Loucy (cell line): Measurements from ENCODE around the gene BTD.

Experiments used
- H2AFZ ChIP-seq: fragments of 200-600 bp; sonication (generic); 2 replicates; pipeline ENCODE4 v1.6.0; 2016; ENCODE audit warnings: antibody characterized with exemption, mild to moderate bottlenecking, low read length, moderate library complexity
- H3F3A ChIP-seq: fragments of 200-600 bp; 2 replicates; pipeline ENCODE4 v1.6.0; 2016; ENCODE audit warnings: antibody characterized with exemption, low read depth, mild to moderate bottlenecking
- H3K27me3 ChIP-seq: fragments of 200-600 bp; sonication (generic); 2 replicates; pipeline ENCODE4 v1.6.1; 2014; ENCODE audit warnings: low read length, mild to moderate bottlenecking; ENCODE audit not compliant: insufficient read depth, poor library complexity, severe bottlenecking
- H3K36me3 ChIP-seq: fragments of 200-600 bp; sonication (generic); 2 replicates; pipeline ENCODE4 v1.6.1; 2016; ENCODE audit warnings: low read length; ENCODE audit not compliant: insufficient read depth
- H3K4me1 ChIP-seq: fragments of 200-600 bp; sonication (generic); 2 replicates; pipeline ENCODE4 v1.5.1; 2014; ENCODE audit warnings: low read length, mild to moderate bottlenecking; ENCODE audit not compliant: insufficient read depth, poor library complexity, severe bottlenecking
- H3K4me2 ChIP-seq: fragments of 200-600 bp; sonication (generic); 2 replicates; pipeline ENCODE4 v1.6.0; 2014; ENCODE audit warnings: antibody characterized with exemption, low read length, low read depth, mild to moderate bottlenecking; ENCODE audit not compliant: poor library complexity, severe bottlenecking
- H3K4me3 ChIP-seq: fragments of 200-600 bp; sonication (generic); 2 replicates; pipeline ENCODE4 v1.5.1; 2014; ENCODE audit warnings: low read length, mild to moderate bottlenecking, mixed read lengths; ENCODE audit not compliant: poor library complexity, severe bottlenecking
- H3K79me2 ChIP-seq: fragments of 200-600 bp; sonication (generic); 2 replicates; pipeline ENCODE4 v1.6.1; 2014; ENCODE audit warnings: low read length; ENCODE audit not compliant: insufficient read depth
- H3K9ac ChIP-seq: fragments of 200-600 bp; sonication (generic); 2 replicates; pipeline ENCODE4 v1.6.0; 2014; ENCODE audit warnings: mild to moderate bottlenecking, low read depth, low read length, moderate library complexity; ENCODE audit not compliant: poor library complexity, severe bottlenecking
- H3K9me2 ChIP-seq: fragments of 200-600 bp; sonication (generic); replicated peaks from 2 replicates; pipeline ENCODE4 v1.6.1; 2016; ENCODE audit warnings: low read depth, low read length, mixed read lengths
- H3K9me3 ChIP-seq: fragments of 200-600 bp; sonication (generic); 2 replicates; pipeline ENCODE4 v1.6.1; 2014; ENCODE audit warnings: mild to moderate bottlenecking, antibody characterized with exemption, low read length, low read depth; ENCODE audit not compliant: insufficient read depth
- H4K20me1 ChIP-seq: fragments of 200-600 bp; sonication (generic); 2 replicates; pipeline ENCODE4 v1.6.0; 2014; ENCODE audit warnings: antibody characterized with exemption, low read length, mild to moderate bottlenecking; ENCODE audit not compliant: insufficient read depth, poor library complexity, severe bottlenecking
- EZH2phosphoT487 ChIP-seq: fragments of 200-600 bp; IDR thresholded peaks from 2 replicates; pipeline ENCODE4 v1.6.1; 2018; ENCODE audit warnings: antibody characterized with exemption, mild to moderate bottlenecking, moderate library complexity, borderline replicate concordance
- TF ChIP-seq, protein P1 (sequence below): fragments of 200-600 bp; sonication (generic); conservative IDR thresholded peaks from 2 replicates; pipeline ENCODE4 v1.5.1; 2014; ENCODE audit warnings: mild to moderate bottlenecking, antibody characterized with exemption, low read length

The BTD gene

DNA sequence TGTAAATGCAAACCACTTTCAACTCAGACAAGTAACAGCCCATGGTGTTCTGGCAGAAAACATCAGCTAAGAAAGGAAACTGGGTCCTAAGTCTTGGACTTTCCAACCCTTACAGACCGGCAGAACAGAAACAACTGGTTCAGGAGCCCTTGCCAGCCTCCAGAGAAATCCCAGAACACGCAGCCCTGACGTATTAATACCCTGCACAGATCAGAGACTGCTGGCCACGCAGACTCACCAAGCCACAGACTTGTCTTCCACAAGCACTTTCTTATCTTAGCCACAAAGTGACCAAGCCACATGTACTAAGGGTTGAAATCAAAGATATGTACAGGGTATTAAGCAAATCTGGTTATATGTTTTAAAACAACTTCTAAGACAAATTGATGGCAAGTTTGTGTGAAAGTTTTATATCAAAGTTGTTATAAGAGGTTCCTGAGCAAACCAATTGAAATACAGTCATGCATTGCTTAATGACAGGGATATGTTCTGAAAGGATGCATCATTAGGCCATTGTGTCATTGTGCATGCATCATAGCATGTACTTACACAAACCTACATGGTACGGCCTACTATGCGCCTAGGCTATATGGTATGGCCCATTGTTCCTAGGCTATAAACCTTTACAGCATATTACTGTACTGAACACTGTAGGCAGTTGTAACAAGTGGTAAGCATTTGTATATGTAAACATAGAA lies 36.8 kb downstream of the BTD start:
- no peaks in the 10 kb centered on the region for H3K36me3 ChIP-seq

DNA sequence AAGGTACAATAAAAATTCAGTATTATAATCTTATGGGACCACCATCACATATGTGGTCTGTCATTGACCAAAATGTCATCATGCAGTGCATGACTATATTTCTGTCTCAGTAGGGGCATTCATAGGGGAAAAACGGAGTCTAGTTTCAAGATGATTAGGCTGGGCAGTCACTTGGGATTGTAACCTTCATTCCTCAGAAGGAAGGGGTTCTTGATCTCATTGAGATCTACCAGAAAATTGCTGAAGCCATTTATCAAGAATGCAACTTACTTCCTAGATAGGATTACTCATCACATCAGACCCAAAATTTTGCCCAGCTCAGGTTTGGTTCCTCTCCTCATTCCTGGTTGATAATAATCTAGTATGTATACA lies 37.3 kb downstream of the BTD start:
- Histone ChIP-seq H3K4me1 (peaks cover 7% of the 10 kb centered on the region), H3K9me3 (no peaks in the 10 kb centered on the region), H3K4me2 (no peak overlapping the region), H3K79me2 (no peaks in the 10 kb centered on the region), H3F3A (no peaks in the 10 kb centered on the region), H3K9ac (no peak overlapping the region), H4K20me1 (no peaks in the 10 kb centered on the region), H2AFZ (no peak overlapping the region), H3K9me2 (no peaks in the 10 kb centered on the region), H3K27me3 (no peaks in the 10 kb centered on the region), H3K4me3 (no peak overlapping the region), H3K36me3 (no peaks in the 10 kb centered on the region)
- TF ChIP-seq, protein P1, sequence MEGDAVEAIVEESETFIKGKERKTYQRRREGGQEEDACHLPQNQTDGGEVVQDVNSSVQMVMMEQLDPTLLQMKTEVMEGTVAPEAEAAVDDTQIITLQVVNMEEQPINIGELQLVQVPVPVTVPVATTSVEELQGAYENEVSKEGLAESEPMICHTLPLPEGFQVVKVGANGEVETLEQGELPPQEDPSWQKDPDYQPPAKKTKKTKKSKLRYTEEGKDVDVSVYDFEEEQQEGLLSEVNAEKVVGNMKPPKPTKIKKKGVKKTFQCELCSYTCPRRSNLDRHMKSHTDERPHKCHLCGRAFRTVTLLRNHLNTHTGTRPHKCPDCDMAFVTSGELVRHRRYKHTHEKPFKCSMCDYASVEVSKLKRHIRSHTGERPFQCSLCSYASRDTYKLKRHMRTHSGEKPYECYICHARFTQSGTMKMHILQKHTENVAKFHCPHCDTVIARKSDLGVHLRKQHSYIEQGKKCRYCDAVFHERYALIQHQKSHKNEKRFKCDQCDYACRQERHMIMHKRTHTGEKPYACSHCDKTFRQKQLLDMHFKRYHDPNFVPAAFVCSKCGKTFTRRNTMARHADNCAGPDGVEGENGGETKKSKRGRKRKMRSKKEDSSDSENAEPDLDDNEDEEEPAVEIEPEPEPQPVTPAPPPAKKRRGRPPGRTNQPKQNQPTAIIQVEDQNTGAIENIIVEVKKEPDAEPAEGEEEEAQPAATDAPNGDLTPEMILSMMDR = no peak
- no peak for TF ChIP-seq EZH2phosphoT487

More for the DNA sequence above, 36.8 kb downstream of the BTD start:
- no peaks in the 10 kb centered on the region for H3K27me3 ChIP-seq
- H4K20me1 ChIP-seq = no peaks in the 10 kb centered on the region
- H3K4me1 ChIP-seq = peaks cover 7% of the 10 kb centered on the region
- no peak for TF ChIP-seq EZH2phosphoT487
- TF ChIP-seq, protein P1 = no peak
- no peaks in the 10 kb centered on the region for H3K9me2 ChIP-seq
- H3F3A ChIP-seq = no peaks in the 10 kb centered on the region
- no peak overlapping the region for H3K4me2 ChIP-seq
- H2AFZ ChIP-seq = no peak overlapping the region
- no peaks in the 10 kb centered on the region for H3K9me3 ChIP-seq
- no peaks in the 10 kb centered on the region for H3K79me2 ChIP-seq
- H3K9ac ChIP-seq = no peak overlapping the region
- no peak overlapping the region for H3K4me3 ChIP-seq

DNA sequence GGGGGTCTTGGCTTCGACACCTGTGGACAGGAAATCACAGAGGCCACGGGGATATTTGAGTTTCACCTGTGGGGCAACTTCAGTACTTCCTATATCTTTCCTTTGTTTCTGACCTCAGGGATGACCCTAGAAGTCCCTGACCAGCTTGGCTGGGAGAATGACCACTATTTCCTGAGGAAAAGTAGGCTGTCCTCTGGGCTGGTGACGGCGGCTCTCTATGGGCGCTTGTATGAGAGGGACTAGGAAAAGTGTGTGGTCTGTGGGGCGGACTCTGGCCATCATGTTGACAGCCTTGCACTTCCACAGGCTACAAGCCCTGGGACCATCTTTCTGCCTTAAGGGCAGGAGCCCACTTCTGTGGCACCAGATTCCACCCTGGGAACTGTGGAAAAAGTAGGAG lies 43.7 kb downstream of the BTD start:
- Histone ChIP-seq H3K9me2 (no peaks in the 10 kb centered on the region), H2AFZ (no peak overlapping the region), H3K4me1 (peaks cover 20% of the 10 kb centered on the region), H3K4me2 (no peak overlapping the region), H3K36me3 (no peaks in the 10 kb centered on the region), H3K27me3 (peaks cover 30% of the 10 kb centered on the region), H3K9ac (no peak overlapping the region), H4K20me1 (peaks cover 9% of the 10 kb centered on the region), H3K9me3 (no peaks in the 10 kb centered on the region), H3F3A (peaks cover 5% of the 10 kb centered on the region; the same call in 1 of the 2 replicates), H3K4me3 (no peak overlapping the region), H3K79me2 (no peaks in the 10 kb centered on the region)
- TF ChIP-seq, protein P1 = no peak
